Superior temporal gyrus (tissue), 1 donor: ENCODE results near the gene ZCWPW1.
"Not testable (repeated sequence)": the region's sequence is repeated elsewhere in the genome, so short reads cannot be mapped to it uniquely, and the experiment has no call there.

Source experiments
- DNase-seq: peaks from one replicate; pipeline ENCODE4 v3.0.0-alpha.2; 2016; ENCODE audit errors: extremely low spot score

The ZCWPW1 gene

DNA sequence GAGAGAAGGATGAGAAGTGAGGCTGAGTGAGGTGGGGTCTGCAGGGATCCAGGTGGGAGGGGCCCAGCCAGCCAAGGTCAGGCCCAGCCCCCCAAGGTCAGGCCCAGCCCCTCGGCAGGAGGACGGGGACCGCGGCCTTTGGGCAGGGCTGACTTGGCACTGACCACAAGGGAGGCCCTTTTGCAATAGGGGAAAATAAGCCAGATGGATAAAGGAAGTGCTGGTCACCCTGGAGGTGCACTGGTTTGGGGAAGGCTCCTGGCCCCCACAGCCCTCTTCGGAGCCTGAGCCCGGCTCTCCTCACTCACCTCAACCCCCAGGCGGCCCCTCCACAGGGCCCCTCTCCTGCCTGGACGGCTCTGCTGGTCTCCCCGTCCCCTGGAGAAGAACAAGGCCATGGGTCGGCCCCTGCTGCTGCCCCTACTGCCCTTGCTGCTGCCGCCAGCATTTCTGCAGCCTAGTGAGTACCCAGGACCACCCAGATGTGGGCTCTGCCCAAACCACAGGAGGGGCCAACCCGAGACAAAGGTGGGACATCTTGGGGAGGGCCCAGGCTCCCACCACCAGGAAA, 55.2 kb downstream of the ZCWPW1 start, which contains the start of gene PILRA:
PILRA (plus strand) TSS at position 227 of the 571 bp plus-strand sequence; CDS start at position 397, 170 bp downstream.
- DNase-seq, result no peak

DNA sequence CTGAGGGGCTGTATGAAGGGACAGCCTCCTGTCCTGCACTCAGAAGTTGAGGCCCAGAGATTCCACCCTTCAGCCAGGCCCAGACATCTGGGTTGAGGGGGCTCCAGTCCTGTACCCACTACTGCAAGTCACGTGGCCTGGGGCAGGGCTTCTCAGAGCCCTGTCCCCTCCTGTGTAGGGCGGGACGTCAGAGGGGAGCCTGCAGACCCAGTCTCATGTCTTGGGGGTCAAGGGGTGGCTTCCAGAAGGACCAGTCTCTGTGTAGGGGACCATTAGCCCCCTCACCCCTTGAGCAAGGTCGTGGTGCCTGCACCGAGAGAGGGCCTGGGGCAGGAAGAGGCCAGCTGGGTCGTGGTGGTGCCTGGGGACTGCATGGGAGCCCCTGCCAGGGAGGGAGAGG, 55.8 kb downstream of the ZCWPW1 start:
- no peak for DNase-seq

DNA sequence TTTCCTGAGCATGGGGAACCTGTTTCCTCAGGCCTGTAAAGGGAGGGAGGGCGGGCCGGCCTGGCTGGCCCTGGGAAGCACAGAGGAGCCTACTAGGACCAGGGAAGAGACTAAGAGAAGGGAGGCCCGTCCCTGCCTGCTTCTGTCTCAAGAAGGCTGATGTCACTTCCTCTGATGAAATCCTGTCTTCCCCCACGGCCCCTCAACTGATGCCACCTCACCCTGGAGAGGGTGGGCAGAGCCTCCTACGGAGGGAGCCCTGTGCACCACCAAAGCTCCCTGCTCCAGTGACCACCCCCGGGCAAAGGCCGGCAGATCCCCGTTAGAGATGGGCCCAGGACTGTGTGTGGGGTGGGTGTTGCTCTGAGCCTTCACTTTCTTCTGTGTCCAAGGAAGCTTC, 56.2 kb downstream of the ZCWPW1 start:
- no peak for DNase-seq

DNA sequence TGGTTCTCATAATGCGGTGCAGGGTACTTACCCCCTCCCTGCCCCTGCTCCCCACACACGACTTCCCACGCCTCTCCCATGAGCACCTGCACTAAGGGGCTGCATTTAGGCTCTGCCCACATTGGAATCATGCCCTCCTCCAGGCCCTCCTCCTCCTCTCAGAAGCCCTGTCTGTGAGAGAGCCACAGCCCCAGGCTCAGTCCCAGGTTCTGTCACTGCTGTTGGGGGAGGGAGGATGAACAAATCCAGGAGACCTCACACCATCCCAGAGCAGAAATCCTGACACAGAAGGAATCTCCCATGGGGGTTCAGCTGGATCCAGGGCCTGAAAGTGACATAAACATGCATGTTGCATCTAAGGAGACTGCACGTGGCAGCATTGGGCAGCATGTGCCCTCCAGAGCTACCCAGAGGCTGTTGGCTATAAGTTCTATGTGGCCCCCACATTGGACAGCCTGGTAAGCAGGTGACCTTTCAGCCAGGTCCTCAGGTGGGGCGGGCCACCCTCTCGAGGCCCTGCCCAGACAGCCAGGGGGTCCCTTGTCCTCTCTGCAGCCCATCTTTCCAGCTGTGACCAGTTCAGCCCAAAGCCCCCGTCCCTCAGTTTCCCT, 56.8 kb downstream of the ZCWPW1 start:
- no peak for DNase-seq

DNA sequence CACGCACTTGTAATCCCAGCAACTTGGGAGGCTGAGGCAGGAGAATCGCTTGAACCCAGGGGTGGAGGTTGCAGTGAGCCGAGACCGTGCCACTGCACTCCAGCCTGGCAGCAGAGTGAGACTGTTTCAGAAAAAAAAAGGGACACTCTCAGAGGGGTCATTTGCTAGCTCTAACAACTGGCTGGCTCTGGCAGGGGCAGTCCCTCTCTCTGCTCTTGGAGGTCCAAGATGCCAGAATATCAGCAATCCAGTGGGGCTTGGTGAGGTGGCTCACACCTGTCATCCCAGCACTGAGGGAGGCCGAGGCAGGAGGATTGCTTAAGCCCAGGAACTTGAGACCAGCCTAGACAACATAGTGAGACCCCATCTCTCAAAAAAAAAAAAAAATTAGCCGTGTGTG, 57.8 kb downstream of the ZCWPW1 start:
- DNase-seq, result no peak

DNA sequence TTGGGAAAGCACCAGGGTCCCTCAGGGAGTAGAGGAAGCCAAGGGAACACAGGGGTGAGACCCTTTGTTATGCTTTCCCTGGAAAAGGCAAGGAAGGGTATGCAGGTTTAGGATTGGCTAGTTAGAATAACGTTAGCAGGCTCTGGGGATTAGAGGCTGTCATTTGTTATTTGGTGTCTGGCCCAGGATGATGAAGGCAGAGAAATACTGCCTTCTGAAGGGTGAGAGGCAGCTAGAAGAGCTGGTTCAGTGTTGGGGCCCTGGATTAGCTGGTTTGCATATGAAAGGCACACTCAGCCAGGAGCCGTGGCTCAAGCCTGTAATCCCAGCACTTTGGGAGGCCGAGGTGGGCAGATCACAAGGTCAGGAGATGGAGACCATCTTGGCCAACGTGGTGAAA, 58.2 kb downstream of the ZCWPW1 start:
- no peak for DNase-seq

DNA sequence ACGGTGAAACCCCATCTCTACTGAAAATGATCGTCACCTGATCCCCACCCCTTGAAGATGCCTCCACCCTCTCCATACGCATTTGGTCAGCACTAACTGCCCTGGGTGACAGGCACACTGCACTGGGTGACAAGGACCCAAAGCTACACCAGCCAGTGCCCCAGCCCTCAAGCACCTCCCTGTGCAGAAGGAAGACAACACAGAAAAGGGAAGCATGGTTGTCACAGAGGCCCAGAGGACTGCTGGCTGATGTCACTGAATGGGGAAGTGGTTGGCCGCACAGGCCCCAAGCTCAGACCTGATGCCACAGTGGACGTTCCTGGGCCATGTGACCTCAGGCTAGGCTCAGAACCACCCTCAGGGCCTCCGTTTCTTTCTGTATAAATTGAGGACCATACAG, 59.4 kb downstream of the ZCWPW1 start:
- DNase-seq, result peak; percentile 31

DNA sequence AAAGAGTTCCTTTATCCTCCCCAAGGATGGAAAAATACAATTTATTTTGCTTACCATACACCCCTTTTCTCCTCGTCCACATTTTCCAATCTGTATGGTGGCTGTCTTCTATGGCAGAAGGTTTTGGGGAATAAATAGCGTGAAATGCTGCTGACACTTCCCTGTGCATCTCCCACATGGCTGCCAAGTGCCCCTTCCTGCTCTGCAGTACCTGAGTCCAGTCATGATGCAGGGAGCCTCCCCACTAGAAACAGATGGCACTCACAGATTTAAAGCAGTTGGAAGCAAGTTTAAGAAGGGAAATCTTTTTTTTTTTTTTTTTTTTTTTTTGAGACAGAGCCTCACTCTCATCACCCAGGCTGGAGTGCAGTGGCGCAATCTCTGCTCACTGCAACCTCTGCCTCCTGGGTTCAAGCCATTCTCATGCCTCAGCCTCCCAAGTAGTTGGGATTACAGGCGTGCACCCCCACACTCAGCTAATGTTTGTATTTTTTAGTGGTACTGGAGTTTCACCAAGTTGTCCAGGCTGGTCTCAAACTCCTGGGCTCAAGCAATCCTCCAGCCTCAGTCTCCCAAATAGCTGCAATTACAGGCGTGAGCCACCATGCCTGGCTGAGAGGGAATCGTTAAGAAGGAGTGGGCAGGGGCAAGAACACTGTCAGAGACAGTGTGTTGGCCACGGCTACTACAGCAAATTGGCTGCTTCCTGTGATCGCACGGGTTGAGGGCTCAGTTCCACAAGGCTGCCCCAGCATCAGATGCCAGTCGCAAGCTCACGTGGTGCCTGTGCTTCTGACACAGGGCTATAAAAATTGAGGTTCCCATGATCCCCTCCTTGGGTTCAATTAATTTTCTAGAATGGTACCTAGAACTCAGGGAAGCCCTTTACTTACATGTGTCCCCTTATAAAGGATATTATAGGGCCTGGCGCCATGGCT, 60.6 kb downstream of the ZCWPW1 start:
- no peak for DNase-seq

DNA sequence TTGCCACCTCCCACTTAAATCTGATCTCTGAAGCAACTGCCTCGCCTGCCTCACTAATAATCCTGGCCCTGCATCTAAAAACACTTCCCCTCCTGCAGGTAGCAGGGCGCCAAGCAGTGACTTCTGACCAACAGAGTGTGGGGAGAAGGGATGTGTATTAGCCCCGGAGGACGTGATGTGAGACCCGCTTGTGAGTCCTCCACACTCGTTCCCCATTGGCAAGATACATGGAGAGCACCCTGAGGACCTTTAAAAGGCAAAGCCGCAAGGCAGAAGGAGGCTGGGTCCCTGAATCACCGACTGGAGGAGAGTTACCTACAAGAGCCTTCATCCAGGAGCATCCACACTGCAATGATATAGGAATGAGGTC, 61.3 kb downstream of the ZCWPW1 start:
- no peak for DNase-seq

DNA sequence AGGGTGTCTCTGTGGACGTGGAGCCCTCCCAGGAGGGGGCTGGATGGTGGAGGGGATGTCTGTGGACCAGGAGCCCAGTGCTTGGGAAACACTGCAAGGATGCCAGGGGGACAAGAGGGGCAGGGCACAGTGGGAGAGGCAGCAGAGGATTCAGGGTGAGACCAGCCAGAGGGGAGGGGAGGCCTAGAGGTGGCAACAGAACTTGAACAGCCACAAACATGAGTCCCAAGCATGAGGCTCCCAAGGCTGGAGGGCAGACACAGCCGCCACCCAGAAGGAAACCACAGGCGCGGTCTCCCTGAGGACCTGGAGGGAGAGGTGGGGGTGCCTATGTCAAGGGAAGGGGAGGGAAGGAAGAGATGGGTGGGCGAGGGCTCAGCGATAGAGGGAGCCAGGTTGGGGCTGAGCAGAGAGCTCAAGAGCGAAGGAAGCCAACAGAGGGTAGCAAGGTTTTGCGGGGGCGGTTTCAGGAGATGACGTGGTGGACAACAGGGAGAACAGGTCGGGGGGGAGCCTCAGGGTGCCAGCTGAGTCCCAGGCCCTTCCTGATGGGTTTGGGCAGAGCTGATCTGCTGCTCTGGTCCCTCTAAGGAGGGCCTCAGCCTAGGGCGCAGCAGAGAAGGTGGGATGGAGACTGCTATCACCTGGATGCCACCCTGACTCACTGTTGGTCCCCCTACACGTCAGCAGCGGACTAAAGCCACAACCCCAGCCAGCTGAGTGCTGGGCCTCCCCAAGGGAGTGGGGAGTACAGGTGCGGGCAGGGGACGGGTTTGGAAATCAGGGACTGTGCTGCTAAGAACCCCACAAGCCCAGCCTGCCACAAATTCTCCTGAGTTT, 61.9 kb downstream of the ZCWPW1 start:
- DNase-seq, result no peak

DNA sequence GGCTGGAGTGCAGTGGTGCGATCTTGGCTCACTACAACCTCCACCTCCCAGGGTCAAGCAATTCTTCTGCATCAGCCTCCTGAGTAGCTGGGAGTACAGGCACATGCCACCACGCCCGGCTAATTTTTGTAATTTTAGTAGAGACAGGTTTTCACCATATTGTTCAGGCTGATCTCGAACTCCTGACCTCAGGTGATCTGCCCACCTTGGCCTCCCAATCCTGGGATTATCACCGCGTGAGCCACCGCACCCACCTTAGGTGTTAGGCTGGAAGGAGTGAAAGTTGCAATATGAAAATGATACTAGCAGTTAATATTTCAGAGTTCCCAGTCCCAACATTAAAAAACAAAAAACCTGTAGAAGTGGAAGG, 62.5 kb downstream of the ZCWPW1 start:
- not testable (repeated sequence) for DNase-seq

DNA sequence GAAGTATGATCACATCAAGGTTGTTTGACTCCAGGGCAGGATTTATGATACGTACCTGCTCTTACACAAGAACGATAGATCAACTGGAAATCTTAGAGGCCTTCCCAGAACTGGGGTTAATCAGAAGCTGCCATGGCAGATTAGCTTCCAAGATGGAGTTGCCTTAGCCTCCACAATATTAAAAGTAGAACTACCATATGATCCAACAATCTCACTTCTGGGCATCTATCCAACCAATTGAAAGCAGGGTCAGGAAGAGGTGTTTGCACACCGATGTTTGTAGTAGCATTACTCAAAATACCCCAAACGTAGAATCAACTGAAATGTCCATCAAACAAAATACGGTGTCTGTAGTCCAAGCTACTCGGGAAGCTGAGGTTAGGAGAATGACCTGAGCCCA, 64.0 kb downstream of the ZCWPW1 start:
- DNase-seq, result no peak

DNA sequence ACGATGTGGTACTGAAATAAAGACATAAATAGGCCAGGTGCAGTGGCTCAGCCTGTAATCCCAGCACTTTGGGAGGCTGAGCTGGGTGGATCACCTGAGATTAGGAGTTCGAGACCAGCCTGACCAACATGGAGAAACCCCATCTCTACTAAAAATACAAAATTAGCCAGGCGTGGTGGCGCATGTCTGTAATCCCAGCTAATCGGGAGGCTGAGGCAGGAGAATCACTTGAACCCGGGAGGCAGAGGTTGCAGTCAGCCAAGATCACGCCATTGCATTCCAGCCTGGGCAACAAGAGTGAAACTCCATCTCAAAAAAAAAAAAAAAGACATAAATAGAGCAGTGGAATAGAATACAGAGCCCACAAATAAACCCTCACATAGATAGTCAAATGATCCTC, 64.7 kb downstream of the ZCWPW1 start:
- not testable (repeated sequence) for DNase-seq

DNA sequence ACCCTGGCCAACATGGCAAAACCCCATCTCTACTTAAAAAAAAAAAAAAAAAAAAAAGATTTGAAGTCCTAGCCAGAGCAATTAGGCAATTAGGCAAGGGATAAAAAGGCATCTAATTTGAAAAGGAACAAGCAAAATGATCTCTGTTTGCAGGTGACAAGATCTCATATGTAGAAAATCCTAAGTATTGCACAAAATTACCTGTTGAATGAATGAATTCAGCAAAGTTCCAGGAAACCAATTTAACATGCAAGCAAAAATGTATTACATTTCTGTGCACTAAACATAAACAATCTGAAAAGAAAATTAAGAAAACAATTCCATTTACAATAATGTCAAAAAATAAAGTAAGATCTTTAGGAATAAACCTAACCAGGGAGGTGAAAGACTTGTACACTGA, 65.4 kb downstream of the ZCWPW1 start:
- no peak for DNase-seq

DNA sequence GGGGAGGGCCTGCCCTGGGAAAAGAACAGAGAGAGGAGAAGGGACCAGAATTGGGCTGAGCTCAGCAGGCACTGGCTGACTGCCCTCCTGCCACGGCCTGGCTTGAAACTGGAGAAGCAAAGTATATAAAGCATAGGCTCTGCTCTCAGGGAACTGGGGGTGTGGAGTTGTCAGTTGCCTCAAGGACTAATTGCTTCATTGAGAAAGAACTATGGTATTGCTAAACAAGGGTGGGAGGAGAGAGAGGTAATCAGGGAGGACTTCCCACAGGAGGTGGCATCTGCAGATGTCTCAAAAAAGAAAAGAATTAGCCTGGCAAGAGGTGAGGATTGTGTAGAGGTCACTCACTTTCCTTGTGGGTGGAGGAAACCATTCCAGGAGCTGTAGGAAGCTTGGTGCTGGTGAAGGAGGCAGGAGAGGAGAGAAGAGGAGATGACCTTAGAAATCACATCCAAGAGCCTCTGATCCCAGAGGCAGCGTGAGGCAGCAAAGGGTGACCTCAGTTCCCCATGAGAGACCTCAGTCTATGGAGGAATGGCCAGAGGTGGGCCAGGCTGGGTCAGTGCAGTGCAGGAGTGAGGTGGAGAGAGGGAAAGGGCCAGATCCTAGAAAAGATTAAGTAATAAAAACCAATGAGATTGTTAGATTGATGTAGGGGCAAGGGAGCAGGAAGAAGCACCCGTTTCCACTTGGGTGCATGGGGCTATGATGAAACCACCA, 68.2 kb downstream of the ZCWPW1 start:
- no peak for DNase-seq

DNA sequence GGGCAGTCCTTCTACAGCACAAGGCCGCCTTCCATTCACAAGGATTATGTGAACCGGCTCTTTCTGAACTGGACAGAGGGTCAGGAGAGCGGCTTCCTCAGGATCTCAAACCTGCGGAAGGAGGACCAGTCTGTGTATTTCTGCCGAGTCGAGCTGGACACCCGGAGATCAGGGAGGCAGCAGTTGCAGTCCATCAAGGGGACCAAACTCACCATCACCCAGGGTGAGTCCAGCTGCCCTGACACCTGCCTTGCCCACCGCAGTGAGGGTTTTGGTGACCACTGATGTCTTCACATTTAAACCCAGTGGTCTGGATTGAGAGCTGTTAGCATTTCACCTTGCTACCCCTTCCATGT, 69.7 kb downstream of the ZCWPW1 start:
- no peak for DNase-seq

DNA sequence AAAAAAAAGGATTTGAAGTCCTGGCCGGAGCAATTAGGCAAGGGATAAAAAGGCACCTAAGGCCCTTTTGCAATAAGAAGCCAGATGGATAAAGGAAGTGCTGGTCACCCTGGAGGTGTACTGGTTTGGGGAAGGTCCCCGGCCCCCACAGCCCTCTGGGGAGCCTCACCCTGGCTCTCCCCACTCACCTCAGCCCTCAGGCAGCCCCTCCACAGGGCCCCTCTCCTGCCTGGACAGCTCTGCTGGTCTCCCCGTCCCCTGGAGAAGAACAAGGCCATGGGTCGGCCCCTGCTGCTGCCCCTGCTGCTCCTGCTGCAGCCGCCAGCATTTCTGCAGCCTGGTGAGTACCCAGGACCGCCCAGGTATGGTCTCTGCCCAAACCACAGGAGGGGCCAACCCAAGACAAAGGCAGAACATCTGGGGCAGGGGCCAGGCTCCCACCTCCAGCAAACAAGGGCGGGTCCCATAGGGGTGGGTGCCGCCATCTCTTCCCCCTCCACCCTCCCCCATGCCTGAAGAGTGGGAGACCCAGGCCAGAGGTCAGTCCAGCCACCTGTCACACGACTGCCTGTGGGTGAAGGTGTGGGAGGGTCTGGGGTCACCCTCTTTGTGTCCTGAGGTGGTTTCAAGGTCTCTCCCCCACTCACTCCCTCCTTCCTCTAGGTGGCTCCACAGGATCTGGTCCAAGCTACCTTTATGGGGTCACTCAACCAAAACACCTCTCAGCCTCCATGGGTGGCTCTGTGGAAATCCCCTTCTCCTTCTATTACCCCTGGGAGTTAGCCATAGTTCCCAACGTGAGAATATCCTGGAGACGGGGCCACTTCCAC, 70.3 kb downstream of the ZCWPW1 start, which contains the start of gene PILRB:
PILRB (plus strand) TSS at position 91 of the 830 bp plus-strand sequence; CDS start at position 277, 186 bp downstream.
- DNase-seq, result no peak

DNA sequence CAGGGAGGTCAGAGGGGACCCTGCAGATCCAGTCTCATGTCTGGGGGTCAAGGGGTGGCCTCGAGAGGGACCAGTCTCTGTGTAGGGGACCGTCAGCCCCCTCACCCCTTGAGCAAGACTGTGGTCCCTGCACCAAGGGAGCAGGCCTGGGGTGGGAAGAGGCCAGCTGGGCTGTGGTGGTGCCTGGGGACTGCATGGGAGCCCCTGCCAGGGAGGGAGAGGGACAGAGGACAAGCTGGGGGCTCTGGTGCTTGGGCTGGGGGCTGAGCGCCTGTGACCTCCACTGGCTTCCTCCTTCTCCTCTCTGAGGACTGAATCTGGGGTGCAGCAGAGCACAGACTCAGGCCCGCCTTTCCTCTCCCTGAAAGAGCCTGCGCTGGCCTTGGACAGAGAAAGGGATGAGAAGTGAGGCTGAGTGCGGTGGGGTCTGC, 71.4 kb downstream of the ZCWPW1 start:
- no peak for DNase-seq

DNA sequence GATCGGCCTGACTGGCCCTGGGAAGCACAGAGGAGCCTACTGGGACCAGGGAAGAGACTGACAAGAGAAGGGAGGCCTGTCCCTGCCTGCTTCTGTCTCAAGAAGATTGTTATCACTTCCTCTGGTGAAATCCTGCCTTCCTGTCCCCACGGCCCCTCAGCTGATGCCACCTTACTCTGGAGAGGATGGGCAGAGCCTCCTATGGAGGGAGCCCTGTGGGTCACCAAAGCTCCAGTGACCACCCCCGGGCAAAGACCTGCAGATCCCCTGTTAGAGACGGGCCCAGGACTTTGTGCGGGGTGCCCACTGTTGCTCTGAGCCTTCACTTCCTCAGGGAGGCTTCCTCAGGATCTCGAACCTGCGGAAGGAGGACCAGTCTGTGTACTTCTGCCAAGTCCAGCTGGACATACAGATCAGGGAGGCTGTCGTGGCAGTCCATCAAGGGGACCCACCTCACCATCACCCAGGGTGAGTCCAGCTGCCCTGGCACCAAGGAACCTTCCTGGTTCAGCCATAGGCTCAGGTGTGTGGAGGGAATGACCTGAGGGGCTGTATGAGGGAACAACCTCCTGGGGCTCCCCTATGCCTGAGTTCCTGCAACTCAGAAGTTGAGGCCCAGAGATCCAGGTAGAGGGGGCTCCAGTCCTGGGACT, 72.0 kb downstream of the ZCWPW1 start:
- DNase-seq, result no peak
